Mesenchymal stem cell (in vitro differentiated cells and primary cell): ENCODE measurements around the gene GRIK4.

ENCODE experiments used
- DNase-seq: peaks from one replicate; pipeline ENCODE4 v3.0.0-alpha.2; 2013
- H2AFZ ChIP-seq: one replicate; pipeline ENCODE4 v1.6.1; 2013; ENCODE audit warnings: low read depth, mild to moderate bottlenecking, control low read depth, inconsistent platforms, low read length, moderate library complexity
- H2AK5ac ChIP-seq: 2 replicates; pipeline ENCODE4 v1.6.1; 2013; ENCODE audit warnings: low read length, moderate library complexity, mild to moderate bottlenecking, inconsistent platforms; ENCODE audit not compliant: severe bottlenecking
- H2BK120ac ChIP-seq: one replicate; pipeline ENCODE4 v1.6.1; 2013; ENCODE audit warnings: low read depth, mild to moderate bottlenecking, inconsistent platforms, low read length, moderate library complexity
- H2BK12ac ChIP-seq, 2 experiments: one replicate each; pipeline ENCODE4 v1.6.1; 2013; ENCODE audit warnings: inconsistent platforms in 2 of 2, low read length in 2 of 2, mild to moderate bottlenecking in 2 of 2, moderate library complexity in 2 of 2, control low read depth in 1 of 2
- H2BK15ac ChIP-seq: one replicate; pipeline ENCODE4 v1.6.1; 2013; ENCODE audit warnings: mild to moderate bottlenecking, low read depth, inconsistent platforms; ENCODE audit not compliant: poor library complexity, severe bottlenecking
- H2BK5ac ChIP-seq: 2 replicates; pipeline ENCODE4 v1.6.1; 2013; ENCODE audit warnings: low read depth, mild to moderate bottlenecking, low read length, control low read depth, inconsistent platforms; ENCODE audit not compliant: poor library complexity, severe bottlenecking
- H3K14ac ChIP-seq, 2 experiments: one replicate each; pipeline ENCODE4 v1.6.1; 2013; ENCODE audit warnings: inconsistent platforms in 2 of 2, low read length in 2 of 2, control low read depth in 1 of 2, mild to moderate bottlenecking in 1 of 2, moderate library complexity in 1 of 2
- H3K18ac ChIP-seq, 2 experiments: one replicate each; pipeline ENCODE4 v1.6.1; 2013; ENCODE audit warnings: inconsistent platforms in 2 of 2, low read length in 2 of 2, control low read depth in 1 of 2, low read depth in 1 of 2, mild to moderate bottlenecking in 1 of 2
- H3K23ac ChIP-seq, 2 experiments: one replicate each; pipeline ENCODE4 v1.6.1; 2013; ENCODE audit warnings: inconsistent platforms in 2 of 2, low read length in 2 of 2, mild to moderate bottlenecking in 2 of 2, moderate library complexity in 2 of 2, control low read depth in 1 of 2
- H3K27ac ChIP-seq: 2 replicates; pipeline ENCODE4 v1.5.1; 2013; ENCODE audit warnings: mild to moderate bottlenecking, moderate library complexity, low read length, control low read depth, inconsistent platforms; ENCODE audit not compliant: poor library complexity, severe bottlenecking
- H3K27me3 ChIP-seq, 2 experiments: 2 replicates each; pipeline versions ENCODE4 v1.6.1 to v1.7.0; 2013; ENCODE audit warnings: low read length in 2 of 2, mild to moderate bottlenecking in 2 of 2, moderate library complexity in 2 of 2, control low read depth in 1 of 2, inconsistent platforms in 1 of 2; ENCODE audit not compliant: control insufficient read depth in 1 of 2, insufficient read depth in 1 of 2
- H3K36me3 ChIP-seq, 2 experiments: 2 replicates each; pipeline versions ENCODE4 v1.6.1 to v1.7.0; 2013; ENCODE audit warnings: low read length in 2 of 2, control low read depth in 1 of 2, inconsistent platforms in 1 of 2, low read depth in 1 of 2, mild to moderate bottlenecking in 1 of 2; ENCODE audit not compliant: insufficient read depth in 2 of 2, control insufficient read depth in 1 of 2
- H3K4ac ChIP-seq, 2 experiments: one replicate each; pipeline ENCODE4 v1.6.1; 2013; ENCODE audit warnings: inconsistent platforms in 2 of 2, low read length in 2 of 2, mild to moderate bottlenecking in 2 of 2, moderate library complexity in 2 of 2, control low read depth in 1 of 2, low read depth in 1 of 2
- H3K4me1 ChIP-seq: 2 replicates; pipeline ENCODE4 v1.6.1; 2013; ENCODE audit warnings: low read depth, low read length, control low read depth; ENCODE audit not compliant: control insufficient read depth, insufficient read depth
- H3K4me2 ChIP-seq: 2 replicates; pipeline ENCODE4 v1.6.1; 2013; ENCODE audit warnings: low read length, mild to moderate bottlenecking, inconsistent platforms; ENCODE audit not compliant: poor library complexity, severe bottlenecking
- H3K4me3 ChIP-seq, 2 experiments: 2 replicates each; pipeline versions ENCODE4 v1.5.1 to v1.7.0; 2013; ENCODE audit warnings: low read length in 2 of 2, mild to moderate bottlenecking in 2 of 2, control low read depth in 1 of 2, low read depth in 1 of 2; ENCODE audit not compliant: insufficient read depth in 1 of 2
- H3K79me1 ChIP-seq: replicated peaks from 2 replicates; pipeline ENCODE4 v1.6.1; 2013; ENCODE audit warnings: mild to moderate bottlenecking, control low read depth, low read length, inconsistent platforms; ENCODE audit not compliant: poor library complexity, severe bottlenecking
- H3K9ac ChIP-seq: 2 replicates; pipeline ENCODE4 v1.7.0; 2013; ENCODE audit warnings: mild to moderate bottlenecking, low read length, moderate library complexity
- H3K9me3 ChIP-seq: 2 replicates; pipeline ENCODE4 v1.7.0; 2013; ENCODE audit warnings: mild to moderate bottlenecking, low read length; ENCODE audit not compliant: control insufficient read depth
- H4K8ac ChIP-seq: one replicate; pipeline ENCODE4 v1.6.1; 2013; ENCODE audit warnings: inconsistent platforms, mild to moderate bottlenecking, low read length, moderate library complexity
- H4K91ac ChIP-seq: one replicate; pipeline ENCODE4 v1.6.1; 2013; ENCODE audit warnings: mild to moderate bottlenecking, low read length, inconsistent platforms
- WGBS: methylation state at CpG from one replicate; pipeline ENCODE4 v1.1.7; 2013; ENCODE audit warnings: mixed read lengths; 5-methylcytosine and 5-hydroxymethylcytosine counted together

Gene GRIK4

DNA sequence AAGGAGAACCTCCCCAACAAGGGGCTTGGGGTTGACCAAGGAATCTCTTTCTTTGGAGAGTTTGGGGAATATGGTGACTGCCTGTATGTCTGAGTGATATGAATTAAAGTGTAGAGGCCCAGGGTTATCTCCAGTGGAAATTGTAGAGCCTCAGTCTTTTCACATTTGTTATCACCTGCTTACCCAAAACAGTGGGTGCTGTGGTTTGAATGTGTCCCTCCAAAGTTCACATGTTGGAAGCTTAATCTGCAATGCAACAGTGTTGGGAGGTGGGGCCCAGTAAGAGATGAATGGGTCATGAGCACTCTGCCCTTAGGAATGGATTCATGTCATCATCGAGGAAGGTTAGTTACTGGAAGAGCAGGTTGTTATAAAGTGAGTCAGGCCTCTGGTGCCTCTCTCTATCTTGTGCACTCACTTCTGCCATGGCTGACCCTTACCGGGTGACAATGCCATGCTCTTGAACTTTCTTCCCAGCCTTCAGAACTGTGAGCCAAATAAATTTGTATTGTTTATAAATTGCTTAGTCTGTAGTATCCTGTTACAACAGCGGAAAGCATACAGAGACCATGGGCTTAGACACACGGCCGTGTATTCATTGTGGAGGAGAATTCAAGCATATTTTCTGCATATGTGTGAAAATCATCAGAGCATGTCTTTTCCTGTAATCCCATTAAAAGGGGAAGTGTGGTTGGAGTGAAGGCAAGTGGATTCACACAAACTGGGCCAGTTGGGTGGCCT lies 398.3 kb downstream of the GRIK4 start:
- no peak overlapping the region for H3K23ac ChIP-seq
- no peak overlapping the region for H2BK15ac ChIP-seq
- H3K4me1 ChIP-seq = no peaks in the 10 kb centered on the region
- no peak overlapping the region for H2AFZ ChIP-seq
- no peak overlapping the region for H2BK12ac ChIP-seq
- H3K4me2 ChIP-seq = no peak overlapping the region
- H2AK5ac ChIP-seq = no peak overlapping the region
- H3K36me3 ChIP-seq = no peaks in the 10 kb centered on the region
- no peak overlapping the region for H2BK5ac ChIP-seq
- peaks cover 22 to 40% of the 10 kb centered on the region in 2 experiments for H3K27me3 ChIP-seq
- no peak overlapping the region for H3K9ac ChIP-seq
- H3K14ac ChIP-seq = no peak overlapping the region
- 85% methylated on average over 4 of the region's 5 CpGs for WGBS
- no peak overlapping the region for H3K4me3 ChIP-seq
- H4K8ac ChIP-seq = no peak overlapping the region
- H3K18ac ChIP-seq = no peak overlapping the region
- H3K27ac ChIP-seq = no peak overlapping the region
- DNase-seq = no peak
- no peak overlapping the region for H3K4ac ChIP-seq
- H3K9me3 ChIP-seq = no peaks in the 10 kb centered on the region
- no peaks in the 10 kb centered on the region for H3K79me1 ChIP-seq
- no peak overlapping the region for H4K91ac ChIP-seq
- H2BK120ac ChIP-seq = no peak overlapping the region

DNA sequence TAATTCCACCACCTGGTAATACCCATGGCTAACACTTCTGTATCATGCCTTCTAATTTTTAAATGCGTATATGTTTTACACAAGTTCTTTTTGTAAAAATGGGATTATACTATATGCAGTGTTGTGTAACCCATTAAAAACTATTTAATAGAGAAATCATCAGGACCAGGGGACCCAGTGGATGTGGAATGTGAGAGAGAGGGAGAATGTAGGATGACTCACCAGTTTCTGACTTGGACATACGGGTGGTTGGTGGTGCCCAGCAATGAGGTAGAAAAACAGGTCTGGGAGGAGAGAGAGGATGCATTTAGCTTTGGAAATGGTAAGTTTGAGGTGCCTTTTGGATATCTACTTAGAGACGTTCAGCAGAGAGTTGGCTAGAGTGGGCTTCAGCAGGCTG lies 400.4 kb downstream of the GRIK4 start:
- Histone ChIP-seq H3K4ac (no peak overlapping the region), H2AFZ (no peak overlapping the region), H3K4me3 (no peak overlapping the region), H3K18ac (no peak overlapping the region), H2BK120ac (no peak overlapping the region), H3K27ac (no peak overlapping the region), H4K8ac (no peak overlapping the region), H3K9me3 (no peaks in the 10 kb centered on the region), H3K9ac (no peak overlapping the region), H4K91ac (no peak overlapping the region), H3K23ac (no peak overlapping the region), H3K27me3 (peaks cover 19 to 46% of the 10 kb centered on the region in 2 experiments), H2BK12ac (no peak overlapping the region), H2AK5ac (no peak overlapping the region), H3K4me1 (no peaks in the 10 kb centered on the region), H2BK5ac (no peak overlapping the region), H2BK15ac (peak overlapping the region; percentile 3), H3K36me3 (no peaks in the 10 kb centered on the region), H3K79me1 (no peaks in the 10 kb centered on the region), H3K4me2 (no peak overlapping the region), H3K14ac (no peak overlapping the region)
- DNase-seq = no peak
- WGBS = 67% methylated on average over 2 of the region's 3 CpGs

DNA sequence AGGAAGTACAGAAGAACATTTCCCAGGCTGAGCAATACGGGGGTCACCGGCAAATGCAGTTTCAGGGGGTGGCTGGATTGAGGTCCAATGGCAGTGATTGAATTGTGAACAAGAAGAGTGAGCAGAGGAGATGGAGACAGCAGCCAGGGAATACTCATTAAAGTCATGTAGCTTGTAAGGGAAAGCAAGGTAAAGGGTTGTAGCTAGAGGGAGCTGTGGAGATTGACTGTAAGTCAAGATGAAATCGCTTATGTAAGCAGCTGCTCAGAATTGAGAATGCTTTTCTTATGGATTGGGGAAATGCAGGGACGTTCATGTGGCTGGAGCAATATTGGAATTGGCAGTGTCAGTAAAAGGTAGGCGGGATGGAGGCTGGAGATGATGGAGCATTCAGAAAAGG lies 401.0 kb downstream of the GRIK4 start:
- Histone ChIP-seq H3K9me3 (no peaks in the 10 kb centered on the region), H2AFZ (no peak overlapping the region), H2BK5ac (no peak overlapping the region), H3K18ac (no peak overlapping the region), H3K36me3 (no peaks in the 10 kb centered on the region), H2BK15ac (no peak overlapping the region), H3K4me3 (no peak overlapping the region), H3K4me2 (no peak overlapping the region), H4K91ac (no peak overlapping the region), H3K27me3 (peaks cover 13 to 50% of the 10 kb centered on the region in 2 experiments), H3K4me1 (no peaks in the 10 kb centered on the region), H3K23ac (no peak overlapping the region), H3K9ac (no peak overlapping the region), H3K79me1 (no peaks in the 10 kb centered on the region), H2BK12ac (no peak overlapping the region), H4K8ac (no peak overlapping the region), H2BK120ac (no peak overlapping the region), H3K27ac (no peak overlapping the region), H2AK5ac (no peak overlapping the region), H3K4ac (no peak overlapping the region), H3K14ac (no peak overlapping the region)
- WGBS = 72% methylated on average over 5 of the region's 5 CpGs
- peak; percentile 33 for DNase-seq

DNA sequence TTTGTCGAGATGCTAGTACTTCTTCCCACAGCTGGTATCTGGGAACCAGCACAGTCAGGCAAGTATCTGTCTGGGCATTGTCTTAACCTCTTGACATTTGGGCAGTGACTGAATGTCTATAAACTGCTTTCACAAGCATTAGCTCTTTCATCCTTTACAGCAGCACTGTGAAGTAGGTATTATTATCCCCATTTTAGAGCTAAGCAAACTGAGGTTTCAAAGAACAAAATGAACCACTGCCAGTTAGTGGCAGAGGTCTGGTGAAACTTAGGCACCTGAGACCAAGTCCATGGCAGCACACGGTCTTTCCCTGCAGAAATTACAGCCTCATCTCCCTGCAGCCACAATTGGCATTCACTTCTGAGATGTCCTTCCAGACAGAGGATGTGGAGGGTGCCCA lies 401.4 kb downstream of the GRIK4 start:
- H3K4ac ChIP-seq = no peak overlapping the region

More for the DNA sequence above, 401.4 kb downstream of the GRIK4 start:
- Histone ChIP-seq H2AFZ (no peak overlapping the region), H3K27ac (no peak overlapping the region), H3K14ac (no peak overlapping the region), H3K27me3 (peaks cover 16 to 54% of the 10 kb centered on the region in 2 experiments), H3K4me1 (no peaks in the 10 kb centered on the region), H3K4me2 (no peak overlapping the region), H2BK15ac (no peak overlapping the region), H3K79me1 (no peaks in the 10 kb centered on the region), H3K36me3 (no peaks in the 10 kb centered on the region), H3K9me3 (no peaks in the 10 kb centered on the region), H2AK5ac (no peak overlapping the region), H3K4me3 (no peak overlapping the region), H4K91ac (no peak overlapping the region), H3K9ac (no peak overlapping the region), H4K8ac (no peak overlapping the region), H2BK5ac (no peak overlapping the region), H2BK12ac (no peak overlapping the region), H3K23ac (no peak overlapping the region), H3K18ac (no peak overlapping the region), H2BK120ac (no peak overlapping the region)
- DNase-seq = no peak
- WGBS = 100% methylated on average over 2 of the region's 2 CpGs
